HL-60 (cell line): ENCODE data around the gene COL4A2.

Experiments used
- DNase-seq, 2 experiments: peaks; one replicate each; pipeline ENCODE4 v3.0.0-alpha.2; 2010 to 2020; ENCODE audit warnings: low read depth in 1 of 2, low spot score in 1 of 2
- H3K27ac ChIP-seq: fragments of 250-450 bp; sonication (Bioruptor Pico); replicated peaks from 2 replicates; pipeline ENCODE4 v1.5.1; 2020; ENCODE audit warnings: mild to moderate bottlenecking, moderate library complexity
- H3K27me3 ChIP-seq: fragments of 250-450 bp; sonication (Bioruptor Pico); 2 replicates; pipeline ENCODE4 v1.5.1; 2021; ENCODE audit warnings: mild to moderate bottlenecking, moderate library complexity; ENCODE audit not compliant: insufficient read depth, poor library complexity, severe bottlenecking
- H3K4me3 ChIP-seq: replicated peaks from 2 replicates; pipeline ENCODE4 v1.5.1; 2011; ENCODE audit warnings: mild to moderate bottlenecking, control low read depth, low read length; ENCODE audit not compliant: insufficient read depth
- GABPA ChIP-seq: IDR thresholded peaks from 2 replicates; pipeline ENCODE4 v1.6.1; 2012; ENCODE audit warnings: low read depth
- POLR2AphosphoS5 ChIP-seq: IDR thresholded peaks from 2 replicates; pipeline ENCODE4 v1.6.1; 2012; ENCODE audit warnings: low read depth
- SPI1 ChIP-seq: IDR thresholded peaks from 2 replicates; pipeline ENCODE4 v1.6.1; 2012; ENCODE audit warnings: low read depth, mild to moderate bottlenecking, borderline replicate concordance
- TF ChIP-seq, protein P1 (sequence below): IDR thresholded peaks from 2 replicates; pipeline ENCODE4 v1.6.1; 2012; ENCODE audit warnings: low read depth; ENCODE audit not compliant: insufficient replicate concordance
- TF ChIP-seq, protein P2 (sequence below): IDR thresholded peaks from one replicate; pipeline ENCODE4 v1.5.1; 2011; ENCODE audit warnings: low read length, control low read depth, inconsistent platforms; ENCODE audit not compliant: insufficient read depth

The COL4A2 gene

DNA sequence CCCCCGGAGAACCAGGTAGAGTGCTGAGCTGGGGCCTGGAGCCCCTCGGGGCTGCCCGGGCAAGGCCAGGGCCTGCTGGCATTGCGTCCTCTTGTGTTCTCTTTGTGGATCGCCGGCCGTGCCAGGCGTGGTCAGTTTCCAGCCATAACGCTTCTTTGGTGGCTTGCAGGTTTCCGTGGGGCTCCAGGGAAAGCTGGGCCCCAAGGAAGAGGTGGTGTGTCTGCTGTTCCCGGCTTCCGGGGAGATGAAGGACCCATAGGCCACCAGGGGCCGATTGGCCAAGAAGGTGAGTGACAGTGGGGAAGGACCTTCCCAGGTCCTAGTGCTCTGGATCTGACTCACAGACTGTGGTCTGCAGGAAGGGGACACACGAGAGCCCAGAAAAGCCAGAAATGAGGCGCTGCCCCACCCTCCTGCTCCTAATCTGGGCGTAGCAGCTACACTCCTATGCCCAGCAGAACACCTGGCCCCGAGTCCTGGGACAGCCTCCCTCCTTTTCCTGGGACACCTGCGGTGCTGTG, 197.0 kb downstream of the COL4A2 start:
- no peak overlapping the region for H3K4me3 ChIP-seq
- TF ChIP-seq, protein P1, sequence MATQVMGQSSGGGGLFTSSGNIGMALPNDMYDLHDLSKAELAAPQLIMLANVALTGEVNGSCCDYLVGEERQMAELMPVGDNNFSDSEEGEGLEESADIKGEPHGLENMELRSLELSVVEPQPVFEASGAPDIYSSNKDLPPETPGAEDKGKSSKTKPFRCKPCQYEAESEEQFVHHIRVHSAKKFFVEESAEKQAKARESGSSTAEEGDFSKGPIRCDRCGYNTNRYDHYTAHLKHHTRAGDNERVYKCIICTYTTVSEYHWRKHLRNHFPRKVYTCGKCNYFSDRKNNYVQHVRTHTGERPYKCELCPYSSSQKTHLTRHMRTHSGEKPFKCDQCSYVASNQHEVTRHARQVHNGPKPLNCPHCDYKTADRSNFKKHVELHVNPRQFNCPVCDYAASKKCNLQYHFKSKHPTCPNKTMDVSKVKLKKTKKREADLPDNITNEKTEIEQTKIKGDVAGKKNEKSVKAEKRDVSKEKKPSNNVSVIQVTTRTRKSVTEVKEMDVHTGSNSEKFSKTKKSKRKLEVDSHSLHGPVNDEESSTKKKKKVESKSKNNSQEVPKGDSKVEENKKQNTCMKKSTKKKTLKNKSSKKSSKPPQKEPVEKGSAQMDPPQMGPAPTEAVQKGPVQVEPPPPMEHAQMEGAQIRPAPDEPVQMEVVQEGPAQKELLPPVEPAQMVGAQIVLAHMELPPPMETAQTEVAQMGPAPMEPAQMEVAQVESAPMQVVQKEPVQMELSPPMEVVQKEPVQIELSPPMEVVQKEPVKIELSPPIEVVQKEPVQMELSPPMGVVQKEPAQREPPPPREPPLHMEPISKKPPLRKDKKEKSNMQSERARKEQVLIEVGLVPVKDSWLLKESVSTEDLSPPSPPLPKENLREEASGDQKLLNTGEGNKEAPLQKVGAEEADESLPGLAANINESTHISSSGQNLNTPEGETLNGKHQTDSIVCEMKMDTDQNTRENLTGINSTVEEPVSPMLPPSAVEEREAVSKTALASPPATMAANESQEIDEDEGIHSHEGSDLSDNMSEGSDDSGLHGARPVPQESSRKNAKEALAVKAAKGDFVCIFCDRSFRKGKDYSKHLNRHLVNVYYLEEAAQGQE = no peak
- TF ChIP-seq, protein P2, sequence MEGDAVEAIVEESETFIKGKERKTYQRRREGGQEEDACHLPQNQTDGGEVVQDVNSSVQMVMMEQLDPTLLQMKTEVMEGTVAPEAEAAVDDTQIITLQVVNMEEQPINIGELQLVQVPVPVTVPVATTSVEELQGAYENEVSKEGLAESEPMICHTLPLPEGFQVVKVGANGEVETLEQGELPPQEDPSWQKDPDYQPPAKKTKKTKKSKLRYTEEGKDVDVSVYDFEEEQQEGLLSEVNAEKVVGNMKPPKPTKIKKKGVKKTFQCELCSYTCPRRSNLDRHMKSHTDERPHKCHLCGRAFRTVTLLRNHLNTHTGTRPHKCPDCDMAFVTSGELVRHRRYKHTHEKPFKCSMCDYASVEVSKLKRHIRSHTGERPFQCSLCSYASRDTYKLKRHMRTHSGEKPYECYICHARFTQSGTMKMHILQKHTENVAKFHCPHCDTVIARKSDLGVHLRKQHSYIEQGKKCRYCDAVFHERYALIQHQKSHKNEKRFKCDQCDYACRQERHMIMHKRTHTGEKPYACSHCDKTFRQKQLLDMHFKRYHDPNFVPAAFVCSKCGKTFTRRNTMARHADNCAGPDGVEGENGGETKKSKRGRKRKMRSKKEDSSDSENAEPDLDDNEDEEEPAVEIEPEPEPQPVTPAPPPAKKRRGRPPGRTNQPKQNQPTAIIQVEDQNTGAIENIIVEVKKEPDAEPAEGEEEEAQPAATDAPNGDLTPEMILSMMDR = no peak
- TF ChIP-seq POLR2AphosphoS5 = no peak
- TF ChIP-seq GABPA = no peak
- TF ChIP-seq SPI1 = no peak
- H3K27ac ChIP-seq = no peak overlapping the region
- no peak for DNase-seq
- H3K27me3 ChIP-seq = no peaks in the 10 kb centered on the region

DNA sequence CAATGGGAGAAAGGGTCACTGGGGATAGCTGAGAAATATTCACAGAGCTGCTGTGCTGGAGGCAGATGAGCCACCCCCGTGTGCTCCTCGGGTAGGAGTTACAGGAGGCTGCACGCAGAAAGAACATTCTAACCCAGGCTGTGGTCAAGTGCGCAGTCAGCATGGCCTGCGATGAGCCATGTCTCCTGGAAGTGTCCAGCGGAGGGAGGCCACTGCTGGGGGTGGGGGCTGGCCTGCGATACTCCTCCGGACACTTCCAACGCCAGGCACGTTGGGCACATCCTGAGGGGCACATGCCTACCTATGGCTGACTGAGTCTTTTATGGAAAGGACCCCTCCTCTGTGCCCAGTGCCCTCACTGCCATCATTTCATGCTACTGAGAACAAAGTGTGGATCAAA, 198.5 kb downstream of the COL4A2 start:
- no peaks in the 10 kb centered on the region for H3K27me3 ChIP-seq
- TF ChIP-seq, protein P1 = no peak
- TF ChIP-seq SPI1 (no peak), POLR2AphosphoS5 (no peak), GABPA (no peak)
- TF ChIP-seq, protein P2 = no peak

DNA sequence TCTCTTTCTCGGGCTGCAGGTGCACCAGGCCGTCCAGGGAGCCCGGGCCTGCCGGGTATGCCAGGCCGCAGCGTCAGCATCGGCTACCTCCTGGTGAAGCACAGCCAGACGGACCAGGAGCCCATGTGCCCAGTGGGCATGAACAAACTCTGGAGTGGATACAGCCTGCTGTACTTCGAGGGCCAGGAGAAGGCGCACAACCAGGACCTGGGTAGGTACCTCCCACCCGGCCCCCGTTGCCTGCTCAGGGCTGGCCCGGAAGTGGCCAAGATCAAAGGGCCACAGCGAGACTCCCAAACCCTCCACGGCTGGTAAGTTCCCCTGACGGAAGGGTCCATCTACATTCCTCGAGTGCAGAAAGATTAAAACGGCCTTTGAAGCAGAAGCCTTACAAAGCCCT, 199.3 kb downstream of the COL4A2 start:
- no peak overlapping the region for H3K27ac ChIP-seq
- TF ChIP-seq SPI1 (no peak), POLR2AphosphoS5 (no peak), GABPA (no peak)
- TF ChIP-seq, protein P1 = no peak
- TF ChIP-seq, protein P2 = no peak
- H3K27me3 ChIP-seq = no peaks in the 10 kb centered on the region
- H3K4me3 ChIP-seq = no peak overlapping the region
- no peak for DNase-seq

More for the DNA sequence above, 198.5 kb downstream of the COL4A2 start:
- no peak for DNase-seq
- Histone ChIP-seq H3K4me3 (no peak overlapping the region), H3K27ac (no peak overlapping the region)
